Measurements from ENCODE around the gene PGGHG.

GRCh38 chr11:287821-288477, 977 bp upstream of the PGGHG start:
- TF ChIP-seq CTCF (IDR thresholded peaks at IDR 0.05) (no peak), ZFX (IDR thresholded peaks at IDR 0.05; ENCODE audit: borderline replicate concordance) (no peak)

All from 22Rv1 (cell line).